Fibroblast of the aortic adventitia (primary cell): ENCODE results near the gene MATN1. TPM values are rescaled to one million over a fixed set of nuclear protein-coding genes. Genes with fewer than 3 reads are reported as not detected.

ENCODE experiments used
- DNase-seq: peaks from one replicate; pipeline ENCODE4 v3.0.0-alpha.2; 2010; ENCODE audit warnings: low read depth
- H3K4me3 ChIP-seq: 2 replicates; pipeline ENCODE4 v1.5.1; 2011; ENCODE audit warnings: low read depth, mild to moderate bottlenecking, control low read depth, low read length, moderate library complexity
- CTCF ChIP-seq: IDR thresholded peaks from 2 replicates; pipeline ENCODE4 v1.5.1; 2011; ENCODE audit warnings: mild to moderate bottlenecking, low read length, control low read depth, inconsistent platforms; ENCODE audit not compliant: insufficient read depth
- total RNA-seq: library from RNA; depleted of rRNA; stranded (reverse); fragments of >200 nt; gene quantifications from 2 replicates; pipeline ENCODE4 v1.2.3, GENCODE V29; 2012; ENCODE audit warnings: low replicate concordance

Gene MATN1
- total RNA-seq, 1 donor: 0.18 TPM

GRCh38 chr1:30701258-30701633 lies 22.1 kb downstream of the MATN1 start:
- no peak for TF ChIP-seq CTCF
- DNase-seq: no peak
- no peak overlapping the region for H3K4me3 ChIP-seq

- TF ChIP-seq CTCF: no peak
- DNase-seq: peak; percentile 77
- no peak overlapping the region for H3K4me3 ChIP-seq
Observed at GRCh38 chr1:30700528-30701257, 22.7 kb downstream of the MATN1 start.

- DNase-seq: no peak
- H3K4me3 ChIP-seq: no peak overlapping the region
- TF ChIP-seq CTCF: no peak
Observed at GRCh38 chr1:30699762-30700161, 23.6 kb downstream of the MATN1 start.

GRCh38 chr1:30698401-30698981 lies 24.9 kb downstream of the MATN1 start:
- TF ChIP-seq CTCF: no peak
- no peak overlapping the region for H3K4me3 ChIP-seq
- peak; percentile 41 for DNase-seq

- H3K4me3 ChIP-seq: no peak overlapping the region
- peak; percentile 75 for DNase-seq
- TF ChIP-seq CTCF: no peak
Observed at GRCh38 chr1:30697571-30698376, 25.6 kb downstream of the MATN1 start.

GRCh38 chr1:30696831-30697230 lies 26.6 kb downstream of the MATN1 start:
- no peak for DNase-seq
- no peak overlapping the region for H3K4me3 ChIP-seq
- no peak for TF ChIP-seq CTCF
